B cell (primary cell): ENCODE data around the gene PAM.

Experiments used
- EZH2 ChIP-seq: IDR thresholded peaks from 2 replicates; pipeline ENCODE4 v1.6.1; 2012; ENCODE audit warnings: borderline replicate concordance, low read depth, mild to moderate bottlenecking, moderate library complexity, low read length; ENCODE audit not compliant: insufficient read depth, poor library complexity, severe bottlenecking
- TF ChIP-seq, protein P1 (sequence below): fragments of 200-600 bp; IDR thresholded peaks from one replicate; pipeline ENCODE4 v1.8.0; 2022; ENCODE audit warnings: antibody characterized with exemption, mild to moderate bottlenecking

DNA sequence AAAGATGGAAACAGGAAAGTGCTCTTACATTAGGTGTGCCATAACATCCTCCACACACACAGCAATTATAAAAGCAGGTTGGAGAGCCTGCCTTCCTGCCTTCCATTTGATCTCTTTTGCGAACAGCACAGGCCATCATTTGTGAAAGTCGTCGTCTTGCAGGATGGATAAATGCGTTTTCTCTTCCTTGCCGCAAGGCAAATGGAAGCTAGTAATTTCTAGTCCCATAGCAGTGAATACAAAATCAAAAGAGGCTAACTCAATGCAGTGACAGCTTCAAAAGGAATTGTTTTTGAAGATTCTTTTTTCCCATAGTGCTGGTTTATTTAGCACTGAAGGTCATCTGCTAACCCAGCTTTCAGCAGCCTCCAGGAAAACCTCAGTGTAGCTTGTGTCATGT is 186.0 kb downstream of the PAM start:
- TF ChIP-seq, protein P1, sequence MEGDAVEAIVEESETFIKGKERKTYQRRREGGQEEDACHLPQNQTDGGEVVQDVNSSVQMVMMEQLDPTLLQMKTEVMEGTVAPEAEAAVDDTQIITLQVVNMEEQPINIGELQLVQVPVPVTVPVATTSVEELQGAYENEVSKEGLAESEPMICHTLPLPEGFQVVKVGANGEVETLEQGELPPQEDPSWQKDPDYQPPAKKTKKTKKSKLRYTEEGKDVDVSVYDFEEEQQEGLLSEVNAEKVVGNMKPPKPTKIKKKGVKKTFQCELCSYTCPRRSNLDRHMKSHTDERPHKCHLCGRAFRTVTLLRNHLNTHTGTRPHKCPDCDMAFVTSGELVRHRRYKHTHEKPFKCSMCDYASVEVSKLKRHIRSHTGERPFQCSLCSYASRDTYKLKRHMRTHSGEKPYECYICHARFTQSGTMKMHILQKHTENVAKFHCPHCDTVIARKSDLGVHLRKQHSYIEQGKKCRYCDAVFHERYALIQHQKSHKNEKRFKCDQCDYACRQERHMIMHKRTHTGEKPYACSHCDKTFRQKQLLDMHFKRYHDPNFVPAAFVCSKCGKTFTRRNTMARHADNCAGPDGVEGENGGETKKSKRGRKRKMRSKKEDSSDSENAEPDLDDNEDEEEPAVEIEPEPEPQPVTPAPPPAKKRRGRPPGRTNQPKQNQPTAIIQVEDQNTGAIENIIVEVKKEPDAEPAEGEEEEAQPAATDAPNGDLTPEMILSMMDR = no peak
- TF ChIP-seq EZH2 = no peak
